Skeletal muscle satellite cell (primary cell): ENCODE measurements around the gene SHC3.

Experiments used
- H3K27me3 ChIP-seq: 2 replicates; pipeline ENCODE4 v1.7.0; 2013; ENCODE audit warnings: low read length; ENCODE audit not compliant: control insufficient read depth, insufficient read depth
- H3K36me3 ChIP-seq: 2 replicates; pipeline ENCODE4 v1.7.0; 2013; ENCODE audit warnings: mild to moderate bottlenecking, control low read depth, low read length; ENCODE audit not compliant: insufficient read depth
- H3K4me1 ChIP-seq: 2 replicates; pipeline ENCODE4 v1.7.0; 2013; ENCODE audit warnings: low read length; ENCODE audit not compliant: control insufficient read depth, insufficient read depth
- H3K4me2 ChIP-seq: 2 replicates; pipeline ENCODE4 v1.7.0; 2013; ENCODE audit warnings: mild to moderate bottlenecking, low read length
- H3K4me3 ChIP-seq: 2 replicates; pipeline ENCODE4 v1.7.0; 2013; ENCODE audit warnings: low read length
- H3K9ac ChIP-seq: 2 replicates; pipeline ENCODE4 v1.7.0; 2013; ENCODE audit warnings: mild to moderate bottlenecking, low read depth, low read length, moderate library complexity
- H3K9me3 ChIP-seq: replicated peaks from 2 replicates; pipeline ENCODE4 v1.7.0; 2013; ENCODE audit warnings: mild to moderate bottlenecking, control low read depth, low read length

SHC3 gene

GRCh38 chr9:89013660-89014059 is 165.0 kb downstream of the SHC3 start:
- Histone ChIP-seq H3K9ac (no peak overlapping the region), H3K4me3 (no peak overlapping the region), H3K9me3 (no peaks in the 10 kb centered on the region)

GRCh38 chr9:89012294-89013042 is 166.2 kb downstream of the SHC3 start:
- no peak overlapping the region for H3K4me2 ChIP-seq
- H3K36me3 ChIP-seq, result no peaks in the 10 kb centered on the region
- H3K27me3 ChIP-seq, result no peaks in the 10 kb centered on the region
- H3K4me3 ChIP-seq, result no peak overlapping the region
- H3K9me3 ChIP-seq, result no peaks in the 10 kb centered on the region
- H3K9ac ChIP-seq, result no peak overlapping the region
- no peaks in the 10 kb centered on the region for H3K4me1 ChIP-seq

More at GRCh38 chr9:89013660-89014059, 165.0 kb downstream of the SHC3 start:
- Histone ChIP-seq H3K4me1 (no peaks in the 10 kb centered on the region), H3K4me2 (no peak overlapping the region), H3K27me3 (no peaks in the 10 kb centered on the region), H3K36me3 (no peaks in the 10 kb centered on the region)

GRCh38 chr9:89011683-89012082 is 166.9 kb downstream of the SHC3 start:
- Histone ChIP-seq H3K9ac (no peak overlapping the region), H3K4me3 (no peak overlapping the region), H3K4me1 (no peaks in the 10 kb centered on the region), H3K36me3 (peaks cover 3% of the 10 kb centered on the region), H3K4me2 (no peak overlapping the region), H3K9me3 (no peaks in the 10 kb centered on the region), H3K27me3 (no peaks in the 10 kb centered on the region)

GRCh38 chr9:89010526-89011111 is 168.0 kb downstream of the SHC3 start:
- no peak overlapping the region for H3K9ac ChIP-seq

GRCh38 chr9:89010056-89010455 is 168.6 kb downstream of the SHC3 start:
- Histone ChIP-seq H3K9me3 (no peaks in the 10 kb centered on the region), H3K9ac (no peak overlapping the region), H3K27me3 (no peaks in the 10 kb centered on the region), H3K4me1 (no peaks in the 10 kb centered on the region), H3K4me3 (no peak overlapping the region), H3K4me2 (no peak overlapping the region), H3K36me3 (peaks cover 11% of the 10 kb centered on the region)

More at GRCh38 chr9:89010526-89011111, 168.0 kb downstream of the SHC3 start:
- Histone ChIP-seq H3K4me2 (no peak overlapping the region), H3K4me3 (no peak overlapping the region), H3K4me1 (no peaks in the 10 kb centered on the region), H3K27me3 (no peaks in the 10 kb centered on the region), H3K9me3 (no peaks in the 10 kb centered on the region), H3K36me3 (peaks cover 5% of the 10 kb centered on the region)

GRCh38 chr9:89009546-89009840 is 169.1 kb downstream of the SHC3 start:
- H3K4me2 ChIP-seq, result no peak overlapping the region
- no peaks in the 10 kb centered on the region for H3K9me3 ChIP-seq
- H3K27me3 ChIP-seq, result no peaks in the 10 kb centered on the region
- no peak overlapping the region for H3K4me3 ChIP-seq
- H3K36me3 ChIP-seq, result peaks cover 13% of the 10 kb centered on the region
- no peak overlapping the region for H3K9ac ChIP-seq
- H3K4me1 ChIP-seq, result no peaks in the 10 kb centered on the region

- no peak overlapping the region for H3K4me2 ChIP-seq
- H3K4me3 ChIP-seq, result no peak overlapping the region
- no peaks in the 10 kb centered on the region for H3K27me3 ChIP-seq
- H3K9ac ChIP-seq, result no peak overlapping the region
- H3K36me3 ChIP-seq, result peaks cover 13% of the 10 kb centered on the region
- H3K4me1 ChIP-seq, result no peaks in the 10 kb centered on the region
- H3K9me3 ChIP-seq, result no peaks in the 10 kb centered on the region
These were observed 169.7 kb downstream of the SHC3 start for GRCh38 chr9:89008744-89009545.

- Histone ChIP-seq H3K9ac (no peak overlapping the region), H3K27me3 (no peaks in the 10 kb centered on the region)
These were observed 170.4 kb downstream of the SHC3 start for GRCh38 chr9:89008055-89008743.

GRCh38 chr9:89006996-89007967 is 171.3 kb downstream of the SHC3 start:
- H3K9me3 ChIP-seq, result no peaks in the 10 kb centered on the region
- H3K4me3 ChIP-seq, result no peak overlapping the region
- no peaks in the 10 kb centered on the region for H3K4me1 ChIP-seq
- H3K9ac ChIP-seq, result no peak overlapping the region
- peaks cover 30% of the 10 kb centered on the region for H3K36me3 ChIP-seq
- no peaks in the 10 kb centered on the region for H3K27me3 ChIP-seq
- no peak overlapping the region for H3K4me2 ChIP-seq

More at GRCh38 chr9:89008055-89008743, 170.4 kb downstream of the SHC3 start:
- no peak overlapping the region for H3K4me2 ChIP-seq
- peaks cover 21% of the 10 kb centered on the region for H3K36me3 ChIP-seq
- H3K4me1 ChIP-seq, result no peaks in the 10 kb centered on the region
- no peak overlapping the region for H3K4me3 ChIP-seq
- H3K9me3 ChIP-seq, result no peaks in the 10 kb centered on the region

- Histone ChIP-seq H3K4me3 (no peak overlapping the region), H3K4me2 (no peak overlapping the region), H3K27me3 (no peaks in the 10 kb centered on the region), H3K4me1 (peaks cover 2% of the 10 kb centered on the region), H3K9me3 (no peaks in the 10 kb centered on the region), H3K36me3 (peaks cover 40% of the 10 kb centered on the region), H3K9ac (no peak overlapping the region)
These were observed 172.4 kb downstream of the SHC3 start for GRCh38 chr9:89006267-89006666.
